ENCODE results near the gene TMEM213. TPM values are rescaled to one million over a fixed set of nuclear protein-coding genes. Genes with fewer than 3 reads are reported as not detected.

The TMEM213 gene, protein sequence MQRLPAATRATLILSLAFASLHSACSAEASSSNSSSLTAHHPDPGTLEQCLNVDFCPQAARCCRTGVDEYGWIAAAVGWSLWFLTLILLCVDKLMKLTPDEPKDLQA
- not detected in 2 replicates for total RNA-seq

DNA sequence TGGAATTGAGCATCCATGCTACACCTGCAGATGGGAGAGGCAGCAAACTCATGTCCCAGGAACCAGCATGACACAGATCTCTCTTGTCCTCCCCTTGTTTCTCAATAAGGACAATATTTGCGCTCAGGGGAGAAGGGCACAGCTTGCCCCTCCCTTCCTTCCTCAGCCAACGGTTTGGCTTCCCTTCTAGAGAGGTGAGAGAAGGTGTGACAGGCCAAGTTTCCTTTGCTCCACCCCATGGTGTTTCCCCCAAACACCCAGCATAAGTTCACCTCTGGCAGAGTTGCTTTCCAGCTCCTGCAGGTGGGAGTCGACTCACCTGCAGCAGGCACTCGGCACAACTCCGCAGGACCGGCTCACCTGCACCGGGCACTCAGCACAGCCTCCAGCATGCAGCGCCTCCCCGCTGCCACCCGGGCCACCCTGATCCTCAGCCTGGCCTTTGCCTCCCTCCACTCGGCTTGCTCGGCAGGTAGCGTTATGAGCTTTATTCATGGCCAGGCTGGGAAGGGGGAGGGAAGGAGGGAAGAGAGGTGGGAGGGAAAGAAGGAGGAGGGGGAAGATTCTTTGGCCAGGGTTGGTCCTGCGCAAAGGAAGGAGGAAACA is at the start of gene TMEM213, which contains the start of gene ATP6V0A4:
TMEM213 (plus strand) TSS at position 280 of the 606 bp plus-strand sequence; CDS start at position 391, 111 bp downstream.
ATP6V0A4 (minus strand) TSS at position 482 of the 606 bp plus-strand sequence. CDS start 26,949 bp downstream, outside the sequence.

Other genes with a start within 250 kb of the TMEM213 start
- gene SVOPL, start 96.6 kb upstream of the TMEM213 start, total RNA-seq: not detected in 2 replicates
- gene ATP6V0A4, start 202 bp downstream of the TMEM213 start, total RNA-seq: not detected in 2 replicates
- gene KIAA1549, start 183.4 kb downstream of the TMEM213 start, total RNA-seq: 0.67 and 1.0 TPM in 2 replicates
- gene ZC3HAV1L, start 238.0 kb downstream of the TMEM213 start, total RNA-seq: 3.9 and 4.6 TPM in 2 replicates